Right lobe of liver (tissue), 6 donors: ENCODE results near the gene TNFSF15. TPM values are rescaled to one million over a fixed set of nuclear protein-coding genes. Genes with fewer than 3 reads are reported as not detected.

Experiments
- ATAC-seq, 4 donors: fragments of 200-7000 bp; cut with Tn5 transposase; one replicate each; pipeline ENCODE4 v1.9.1; 2020; ENCODE audit warnings: mild to moderate bottlenecking in 4 of 4, moderate library complexity in 4 of 4
- DNase-seq, 3 donors: peaks; one replicate each; pipeline ENCODE4 v3.0.0-alpha.2; 2020
- H3K27ac ChIP-seq, 3 donors: fragments of 200-600 bp; one replicate each; pipeline ENCODE4 v1.8.0; 2022
- H3K27me3 ChIP-seq, 2 donors: fragments of 200-600 bp; one replicate each; pipeline ENCODE4 v1.8.0; 2022
- H3K36me3 ChIP-seq, 4 donors: fragments of 200-600 bp; sonication (generic) in 1 of 4; one replicate each; pipeline versions ENCODE4 v1.5.1 to v1.8.0; 2017 to 2022; ENCODE audit warnings: control low read depth in 1 of 4
- H3K4me1 ChIP-seq, 4 donors: fragments of 200-600 bp; sonication (generic) in 1 of 4; one replicate each; pipeline versions ENCODE4 v1.5.1 to v1.8.0; 2017 to 2022; ENCODE audit warnings: control low read depth in 1 of 4
- H3K4me3 ChIP-seq, 3 donors: fragments of 200-600 bp; one replicate each; pipeline ENCODE4 v1.8.0; 2022
- H3K9me3 ChIP-seq, 4 donors: fragments of 200-600 bp; sonication (generic) in 1 of 4; one replicate each; pipeline versions ENCODE4 v1.5.1 to v1.8.0; 2017 to 2022; ENCODE audit warnings: control low read depth in 1 of 4
- CTCF ChIP-seq, 4 donors: fragments of 200-600 bp in 3 of 4; fragments of 450-650 bp in 1 of 4; IDR thresholded peaks; one replicate each; pipeline versions ENCODE4 v1.5.1 to v1.8.0; 2016 to 2022; ENCODE audit warnings: antibody characterized with exemption in 4 of 4, mild to moderate bottlenecking in 2 of 4
- POLR2A ChIP-seq: fragments of 450-650 bp; IDR thresholded peaks from one replicate; pipeline ENCODE4 v1.6.1; 2017; ENCODE audit warnings: antibody characterized with exemption, mild to moderate bottlenecking
- WGBS: methylation state at CpG from one replicate; pipeline ENCODE4 v1.1.6; 2018; ENCODE audit warnings: low coverage, low lambda C conversion rate; ENCODE audit not compliant: insufficient coverage; ENCODE audit errors: missing lambda C conversion rate; 5-methylcytosine and 5-hydroxymethylcytosine counted together
- intact Hi-C, 2 donors: fragments of 100-400 bp; cut with DNase I; formaldehyde crosslinking; loops; one replicate each; pipeline versions ENCODE4 v1.11.2 to v1.14.1; 2022
- total RNA-seq, 6 experiments: library from RNA; depleted of rRNA in 2 of 6; stranded (reverse); fragments of >200 nt in 2 of 6; fragmentation: NEBNext Ultra II Directional in 3 of 6; extraction: Animal tissue kit (Norgen Biotek cat#: 25700) in 3 of 6; gene quantifications; one replicate each; pipeline versions ENCODE4 v1.1.0 to v1.2.4, GENCODE V29; 2016 to 2023
- donor health status: DM: no; HTN: yes; CAD: no.
- donor health status: DM: no; HTN: no; CAD: no.
- donor health status: DM: no; HTN: no; CAD: no.
- donor health status: DM: no; HTN: yes; CAD: no.
- donor health status: DM: no; HTN: yes; CAD: no.

The TNFSF15 gene
- total RNA-seq, 6 experiments from 2014 or later = 0.04 to 0.35 (median 0.06) TPM; not detected in 1

- no peak for TF ChIP-seq POLR2A
- WGBS = 64% methylated on average over 1 of the region's 1 CpG
- intact Hi-C loops = no loop called here
These were observed 29.9 kb downstream of the TNFSF15 start for GRCh38 chr9:114775981-114776380.

GRCh38 chr9:114775121-114775520 is 30.7 kb downstream of the TNFSF15 start:
- 67% methylated on average over 1 of the region's 1 CpG for WGBS
- ATAC-seq = no peak

More at GRCh38 chr9:114775981-114776380, 29.9 kb downstream of the TNFSF15 start:
- no peak overlapping the region for H3K4me3 ChIP-seq
- no peaks in the 10 kb centered on the region for H3K9me3 ChIP-seq
- no peak for DNase-seq
- no peaks in the 10 kb centered on the region for H3K36me3 ChIP-seq
- no peak for ATAC-seq
- H3K4me1 ChIP-seq = peaks cover 0 to 10% (median 4%) of the 10 kb centered on the region in 4 donors
- H3K27ac ChIP-seq = no peak overlapping the region
- no peaks in the 10 kb centered on the region for H3K27me3 ChIP-seq

GRCh38 chr9:114774524-114774923 is 31.3 kb downstream of the TNFSF15 start:
- peaks cover 0 to 7% (median 2%) of the 10 kb centered on the region in 4 donors for H3K4me1 ChIP-seq
- DNase-seq (no peak), ATAC-seq (no peak)
- no peaks in the 10 kb centered on the region for H3K36me3 ChIP-seq
- WGBS = 51% methylated on average over 4 of the region's 4 CpGs
- TF ChIP-seq POLR2A (no peak), CTCF (IDR thresholded peaks at IDR 0.05) (no peak)
- no peaks in the 10 kb centered on the region for H3K9me3 ChIP-seq
- no peak overlapping the region for H3K27ac ChIP-seq
- intact Hi-C loops = no loop called here
- no peaks in the 10 kb centered on the region for H3K27me3 ChIP-seq
- H3K4me3 ChIP-seq = no peak overlapping the region

More at GRCh38 chr9:114775121-114775520, 30.7 kb downstream of the TNFSF15 start:
- Histone ChIP-seq H3K27ac (no peak overlapping the region), H3K9me3 (no peaks in the 10 kb centered on the region), H3K4me3 (no peak overlapping the region), H3K4me1 (peaks cover 0 to 10% (median 4%) of the 10 kb centered on the region in 4 donors), H3K27me3 (no peaks in the 10 kb centered on the region), H3K36me3 (no peaks in the 10 kb centered on the region)
- DNase-seq = no peak
- TF ChIP-seq POLR2A (no peak), CTCF (IDR thresholded peaks at IDR 0.05) (no peak)
- intact Hi-C loops = no loop called here

- no peaks in the 10 kb centered on the region for H3K36me3 ChIP-seq
- H3K4me3 ChIP-seq = no peak overlapping the region
- no peaks in the 10 kb centered on the region for H3K9me3 ChIP-seq
- WGBS = 75% methylated on average over 6 of the region's 6 CpGs
- no peak overlapping the region for H3K27ac ChIP-seq
- ATAC-seq (no peak), DNase-seq (no peak)
- H3K4me1 ChIP-seq = no peaks in the 10 kb centered on the region
- no peaks in the 10 kb centered on the region for H3K27me3 ChIP-seq
- intact Hi-C loops = no loop called here
- TF ChIP-seq POLR2A (no peak), CTCF (IDR thresholded peaks at IDR 0.05) (no peak)
These were observed 34.0 kb downstream of the TNFSF15 start for GRCh38 chr9:114771889-114772288.

GRCh38 chr9:114770991-114771390 is 34.8 kb downstream of the TNFSF15 start:
- no peak overlapping the region for H3K4me3 ChIP-seq
- no peaks in the 10 kb centered on the region for H3K36me3 ChIP-seq
- intact Hi-C loops = no loop called here
- WGBS = 76% methylated on average over 3 of the region's 3 CpGs
- DNase-seq (no peak), ATAC-seq (no peak)
- no peak overlapping the region for H3K27ac ChIP-seq
- TF ChIP-seq POLR2A = no peak
- no peaks in the 10 kb centered on the region for H3K9me3 ChIP-seq
- no peaks in the 10 kb centered on the region for H3K4me1 ChIP-seq
- no peaks in the 10 kb centered on the region for H3K27me3 ChIP-seq

GRCh38 chr9:114769624-114770023 is 36.2 kb downstream of the TNFSF15 start:
- no peak overlapping the region for H3K4me3 ChIP-seq
- WGBS = 43% methylated on average over 1 of the region's 1 CpG
- no peaks in the 10 kb centered on the region for H3K9me3 ChIP-seq
- H3K4me1 ChIP-seq = no peaks in the 10 kb centered on the region
- no peaks in the 10 kb centered on the region for H3K27me3 ChIP-seq
- intact Hi-C loops = no loop called here
- no peak for TF ChIP-seq CTCF (IDR thresholded peaks at IDR 0.05)
- TF ChIP-seq POLR2A = no peak
- H3K36me3 ChIP-seq = no peaks in the 10 kb centered on the region
- no peak overlapping the region for H3K27ac ChIP-seq
- DNase-seq (no peak), ATAC-seq (no peak)
